ENCODE results near the gene DDIT4.
A peak's percentile ranks its signal among the peaks of the same experiment; 100 is the strongest.
"Not testable (repeated sequence)": the region's sequence is repeated elsewhere in the genome, so short reads cannot be mapped to it uniquely, and the experiment has no call there.

Gene DDIT4, protein sequence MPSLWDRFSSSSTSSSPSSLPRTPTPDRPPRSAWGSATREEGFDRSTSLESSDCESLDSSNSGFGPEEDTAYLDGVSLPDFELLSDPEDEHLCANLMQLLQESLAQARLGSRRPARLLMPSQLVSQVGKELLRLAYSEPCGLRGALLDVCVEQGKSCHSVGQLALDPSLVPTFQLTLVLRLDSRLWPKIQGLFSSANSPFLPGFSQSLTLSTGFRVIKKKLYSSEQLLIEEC

DNA sequence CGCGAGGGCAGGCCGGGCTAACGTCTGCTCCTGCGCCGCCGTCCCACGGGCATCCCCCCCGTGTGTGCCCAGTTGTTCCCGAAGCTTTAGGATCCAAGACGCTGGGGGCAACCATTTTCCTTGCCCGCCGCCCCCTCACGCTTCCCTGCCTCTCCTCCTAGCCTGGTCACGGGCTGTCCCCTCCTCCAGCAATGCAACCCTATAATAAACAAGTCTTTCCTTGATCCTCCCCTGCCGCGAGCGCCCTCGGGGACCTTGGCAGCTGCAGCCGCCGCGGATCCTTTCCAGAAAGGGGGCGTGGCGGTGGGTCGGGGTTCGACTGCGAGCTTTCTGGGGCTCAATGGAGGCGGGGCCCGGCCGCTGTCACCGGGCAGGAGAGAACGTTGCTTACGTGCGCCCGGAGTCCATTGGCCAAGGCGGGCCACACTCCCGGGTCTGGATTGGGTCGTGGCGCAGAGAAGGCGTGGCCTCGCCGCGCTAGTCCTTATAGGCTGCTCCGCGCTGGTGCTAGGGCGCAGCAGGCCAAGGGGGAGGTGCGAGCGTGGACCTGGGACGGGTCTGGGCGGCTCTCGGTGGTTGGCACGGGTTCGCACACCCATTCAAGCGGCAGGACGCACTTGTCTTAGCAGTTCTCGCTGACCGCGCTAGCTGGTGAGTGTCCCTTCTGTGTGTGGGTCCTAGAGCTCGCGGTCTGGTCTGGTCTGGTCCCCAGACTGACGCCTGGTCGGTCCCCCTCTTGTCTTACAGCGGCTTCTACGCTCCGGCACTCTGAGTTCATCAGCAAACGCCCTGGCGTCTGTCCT lies at the start of gene DDIT4:
TSS of gene DDIT4 (plus strand) at position 515 of the 803 bp plus-strand sequence. CDS start 293 bp downstream, outside the sequence.
- peak; percentile 99 for DNase-seq (ENCODE audit: low spot score)

GRCh38 chr10:72224191-72224590 lies 49.5 kb upstream of the DDIT4 start:
- DNase-seq (ENCODE audit: low spot score) = not testable (repeated sequence)

GRCh38 chr10:72226418-72227027 lies 47.2 kb upstream of the DDIT4 start:
- DNase-seq (ENCODE audit: low spot score) = no peak

GRCh38 chr10:72227826-72228225 lies 45.9 kb upstream of the DDIT4 start:
- DNase-seq (ENCODE audit: low spot score) = no peak

- DNase-seq (ENCODE audit: low spot score) = no peak
Observed at GRCh38 chr10:72228318-72228751, 45.4 kb upstream of the DDIT4 start.

DNA sequence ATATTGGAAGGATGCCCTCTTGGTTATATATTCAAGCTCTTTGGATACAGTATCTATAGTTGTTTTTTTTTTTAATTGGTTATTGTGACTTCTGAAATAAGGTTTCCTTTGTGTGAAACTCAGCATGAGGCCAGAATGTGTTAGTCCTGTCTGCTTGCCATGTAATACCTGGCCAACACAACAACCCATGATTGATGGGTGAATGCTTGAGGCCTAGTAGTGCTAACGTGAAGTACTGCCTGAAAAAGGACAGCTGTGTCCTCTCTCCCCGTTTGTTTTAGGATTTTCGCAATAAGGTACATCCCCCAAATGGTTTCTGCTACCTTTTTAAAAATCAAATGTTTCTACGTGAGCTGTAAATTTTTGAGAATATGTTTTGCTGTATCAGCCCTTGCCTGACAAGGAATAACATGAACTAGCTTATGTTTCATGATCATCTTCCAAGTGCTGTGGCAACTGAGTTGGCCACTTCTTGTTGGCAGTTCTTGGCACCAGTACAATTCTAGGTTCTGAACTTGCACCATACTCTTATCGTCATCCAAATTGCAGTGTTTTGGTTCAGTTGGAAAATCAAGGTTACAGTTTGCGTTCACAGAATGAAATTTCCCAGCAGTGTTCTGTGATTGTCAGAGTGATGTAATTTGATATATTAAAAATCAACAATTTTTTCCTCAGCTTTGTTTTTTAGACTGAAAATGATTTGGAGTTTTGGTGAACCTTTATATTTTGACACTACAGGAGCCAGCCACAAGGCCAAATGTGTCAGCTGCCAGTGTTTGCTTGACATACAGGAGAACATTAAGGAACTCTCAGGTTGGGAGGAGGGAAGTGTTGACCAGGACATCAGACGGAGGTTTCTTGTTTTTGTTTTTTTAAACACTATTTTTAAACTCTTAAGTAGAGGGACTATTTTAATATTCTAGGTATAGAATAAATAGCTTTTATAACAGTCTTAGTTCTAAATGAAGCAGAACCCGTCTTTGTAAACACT lies 44.2 kb upstream of the DDIT4 start:
- DNase-seq (ENCODE audit: low spot score) = no peak

DNA sequence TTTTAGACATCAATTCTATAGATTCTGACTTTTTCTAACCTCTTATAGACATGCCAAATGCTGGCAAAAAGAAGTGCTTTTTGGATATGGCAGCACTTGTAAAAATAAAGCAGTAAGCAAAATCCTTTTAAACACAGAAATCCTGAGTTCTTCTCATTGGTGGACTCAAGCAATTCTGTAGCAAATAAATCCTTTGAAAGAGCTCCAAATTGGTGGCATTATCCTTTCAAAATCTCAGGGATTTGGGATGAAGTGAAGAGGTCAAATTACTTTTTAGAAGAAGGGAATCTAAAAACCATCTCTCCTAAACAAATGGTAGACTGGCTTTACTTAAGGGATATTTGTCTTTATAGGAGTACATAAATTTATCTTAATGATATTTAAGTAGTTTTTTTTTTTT lies 40.1 kb upstream of the DDIT4 start:
- DNase-seq (ENCODE audit: low spot score) = no peak

GRCh38 chr10:72234560-72235095 lies 39.1 kb upstream of the DDIT4 start:
- no peak for DNase-seq (ENCODE audit: low spot score)

DNA sequence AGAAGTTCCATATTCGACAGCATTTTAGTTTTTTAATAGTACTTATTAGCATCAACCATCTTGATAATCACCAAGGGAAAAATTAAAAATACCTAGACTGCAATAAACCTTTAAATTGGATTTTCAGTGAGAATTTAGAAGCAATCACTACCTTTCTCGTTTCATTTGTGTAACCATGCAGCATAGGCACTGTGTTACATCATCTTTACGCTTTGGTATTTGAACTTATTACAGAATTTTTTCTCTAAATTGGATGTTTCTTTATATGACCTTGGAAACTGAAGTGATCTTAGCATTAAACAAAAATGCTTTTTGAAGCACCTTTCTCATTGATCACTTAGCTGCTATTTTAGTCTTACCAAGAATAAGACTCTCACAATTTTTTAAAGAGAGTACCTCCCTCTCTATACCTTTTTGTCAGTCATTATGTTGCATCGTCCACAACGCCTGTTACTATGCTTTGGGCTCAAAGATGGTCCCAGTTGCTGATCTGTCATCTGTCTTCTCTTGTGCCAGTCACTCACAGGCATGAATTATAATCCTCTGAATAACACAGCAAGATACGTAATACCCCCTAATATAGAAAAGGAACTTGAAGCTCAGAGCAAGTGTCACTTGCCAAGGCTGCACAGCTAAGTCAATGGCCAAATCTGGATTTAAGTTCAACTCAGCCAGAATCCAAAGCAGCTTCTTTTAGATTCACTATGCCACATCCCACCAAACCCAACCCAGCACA lies 38.0 kb upstream of the DDIT4 start:
- no peak for DNase-seq (ENCODE audit: low spot score)

GRCh38 chr10:72238392-72239175 lies 35.1 kb upstream of the DDIT4 start:
- DNase-seq (ENCODE audit: low spot score) = no peak

- DNase-seq (ENCODE audit: low spot score) = no peak
Observed at GRCh38 chr10:72239409-72239808, 34.3 kb upstream of the DDIT4 start.

GRCh38 chr10:72240371-72240770 lies 33.4 kb upstream of the DDIT4 start:
- DNase-seq (ENCODE audit: low spot score) = no peak

DNA sequence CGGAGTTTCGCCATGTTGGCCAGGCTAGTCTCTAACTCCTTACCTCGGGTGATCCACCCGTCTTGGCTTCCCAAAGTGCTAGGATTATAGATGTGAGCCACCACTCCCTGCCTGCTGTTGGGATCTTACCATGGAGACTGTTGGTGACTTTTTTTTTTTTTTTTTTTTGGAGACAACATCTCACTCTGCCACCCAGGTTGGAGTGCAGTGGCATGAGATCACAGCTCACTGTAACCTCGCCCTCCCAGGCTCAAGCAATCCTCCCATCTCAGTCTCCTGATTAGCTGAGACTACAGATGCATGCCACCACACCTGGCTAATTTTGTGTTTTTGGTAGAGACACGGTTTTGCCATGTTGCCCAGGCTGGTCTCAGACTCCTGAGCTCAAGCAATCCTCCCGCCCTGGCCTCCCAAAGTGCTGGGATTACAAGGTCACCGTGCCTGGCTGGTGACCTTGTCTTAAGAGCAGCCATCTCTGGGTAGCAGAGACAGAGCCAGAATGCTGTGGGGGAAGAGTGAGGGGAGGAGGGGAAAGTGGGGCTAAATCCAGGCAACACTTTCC lies 32.0 kb upstream of the DDIT4 start:
- no peak for DNase-seq (ENCODE audit: low spot score)

- no peak for DNase-seq (ENCODE audit: low spot score)
Observed at GRCh38 chr10:72242675-72243074, 31.0 kb upstream of the DDIT4 start.

- DNase-seq (ENCODE audit: low spot score) = peak; percentile 70
Observed at GRCh38 chr10:72243822-72244437, 29.8 kb upstream of the DDIT4 start.

GRCh38 chr10:72244573-72245038 lies 29.1 kb upstream of the DDIT4 start:
- no peak for DNase-seq (ENCODE audit: low spot score)

- DNase-seq (ENCODE audit: low spot score) = no peak
Observed at GRCh38 chr10:72245949-72246525, 27.7 kb upstream of the DDIT4 start.

- DNase-seq (ENCODE audit: low spot score) = peak; percentile 42
Observed at GRCh38 chr10:72248468-72249151, 25.1 kb upstream of the DDIT4 start.
